Measurements from ENCODE around the gene RBM43. TPM values are rescaled to one million over a fixed set of nuclear protein-coding genes. Genes with fewer than 3 reads are reported as not detected.

Gene RBM43
- total and polyA plus RNA-seq, 9 of the 15 experiments (the other 6 are each of a cell fraction or from before 2014, with no cell fraction given), result 1.3 to 6.9 (median 3.8) TPM

- no peak for DNase-seq (ENCODE audit: extremely low read depth in 1 of 4, low spot score in 3 of 4)
- Histone ChIP-seq H3K9ac (ENCODE audit: insufficient read depth in 1 of 2, low read depth in 2 of 2, low read length in 2 of 2) (no peak overlapping the region), H3K9me1 (ENCODE audit: control insufficient read depth, insufficient read depth, low read length) (no peaks in the 10 kb centered on the region), H3K4me1 (replicated peaks in 1 of 2; ENCODE audit: control insufficient read depth in 2 of 2, insufficient read depth in 2 of 2, low read length in 2 of 2) (no peaks in the 10 kb centered on the region), H3K36me3 (ENCODE audit: control insufficient read depth, insufficient read depth, low read length) (peaks cover 19% of the 10 kb centered on the region; the same call in 1 of the 3 replicates), H3K27me3 (ENCODE audit: control insufficient read depth in 2 of 2, insufficient read depth in 2 of 2, low read length in 2 of 2) (no peaks in the 10 kb centered on the region), H3K27ac (ENCODE audit: extremely low read depth, low read depth, low read length) (no peak overlapping the region), H4K20me1 (replicated peaks; ENCODE audit: control insufficient read depth, insufficient read depth, low read length) (no peaks in the 10 kb centered on the region), H2AFZ (ENCODE audit: low read depth, low read length) (no peak overlapping the region), H3K9me3 (replicated peaks; ENCODE audit: control insufficient read depth, insufficient read depth, low read depth, low read length) (no peaks in the 10 kb centered on the region), H3K79me2 (ENCODE audit: control insufficient read depth, insufficient read depth, low read length) (no peaks in the 10 kb centered on the region), H3K4me3 (no peak overlapping the region), H3K4me2 (ENCODE audit: insufficient read depth, low read length) (no peak overlapping the region)
- BruUV-seq (replicated peaks), result no TSS peak
- no peak for ATAC-seq
- ChIA-PET CTCF (ENCODE audit: low intra/inter-chr PET ratio) (no interaction called here), POLR2A (no interaction called here)
- in situ Hi-C loops (cut with MboI) (no loop called here), intact Hi-C loops (cut with micrococcal nuclease) (no loop called here)
- TF ChIP-seq ZNF764 (CRISPR knock-in tag; IDR thresholded peaks at IDR 0.05; ENCODE audit: low read depth) (no peak), SMC3 (conservative IDR thresholded peaks at IDR 0.05; ENCODE audit: insufficient read depth, low read depth, low read length) (no peak), FOXA3 (CRISPR knock-in tag; conservative IDR thresholded peaks at IDR 0.05 in 1 of 2, IDR thresholded peaks at IDR 0.05 in 1 of 2) (no peak), CTBP1 (IDR thresholded peaks at IDR 0.05; ENCODE audit: borderline replicate concordance) (no peak), PCBP1 (IDR thresholded peaks at IDR 0.05; ENCODE audit: low read depth, low read length, poor library complexity, severe bottlenecking) (no peak), HIVEP1 (CRISPR knock-in tag; IDR thresholded peaks at IDR 0.05) (no peak)
- no peak for FAIRE-seq
These were observed 10.2 kb upstream of the RBM43 start for GRCh38 chr2:151271824-151272223.

Measured in K562 (cell line).